ENCODE measurements around the gene KCNJ8. TPM values are rescaled to one million over a fixed set of nuclear protein-coding genes. Genes with fewer than 3 reads are reported as not detected.

The KCNJ8 gene
- total and polyA plus RNA-seq, 3 donors from 2014 or later: 2.0 to 3.3 (median 2.2) TPM

GRCh38 chr12:21756699-21757098 lies 17.8 kb downstream of the KCNJ8 start:
- no peak for DNase-seq
- Histone ChIP-seq H3K4me3 (no peak overlapping the region), H3K27ac (no peak overlapping the region), H3K4me1 (no peaks in the 10 kb centered on the region), H3K9me3 (no peaks in the 10 kb centered on the region), H3K36me3 (ENCODE audit: low read depth, missing control alignments) (no peaks in the 10 kb centered on the region), H3K27me3 (no peaks in the 10 kb centered on the region)
- intact Hi-C loops (cut with DNase I; ENCODE audit: low total_unique reads): no loop called here
- TF ChIP-seq POLR2A (IDR thresholded peaks at IDR 0.05) (no peak), CTCF (IDR thresholded peaks at IDR 0.05) (no peak)
- 96 to 99% methylated on average over 4 of the region's 4 CpGs for WGBS, 2 donors

GRCh38 chr12:21751517-21751916 lies 23.0 kb downstream of the KCNJ8 start:
- H3K4me3 ChIP-seq: no peak overlapping the region
- H3K27me3 ChIP-seq: no peaks in the 10 kb centered on the region
- intact Hi-C loops (cut with DNase I; ENCODE audit: low total_unique reads): no loop called here
- no peaks in the 10 kb centered on the region for H3K36me3 ChIP-seq (ENCODE audit: low read depth, missing control alignments)
- H3K9me3 ChIP-seq: no peaks in the 10 kb centered on the region
- WGBS, 2 donors: 16 to 22% methylated on average over 4 of the region's 4 CpGs
- peaks cover 5% of the 10 kb centered on the region for H3K4me1 ChIP-seq
- H3K27ac ChIP-seq: no peak overlapping the region
- no peak for TF ChIP-seq CTCF (IDR thresholded peaks at IDR 0.05)
- TF ChIP-seq POLR2A (IDR thresholded peaks at IDR 0.05): no peak
- no peak for DNase-seq

- H3K4me1 ChIP-seq: no peaks in the 10 kb centered on the region
- intact Hi-C loops (cut with DNase I; ENCODE audit: low total_unique reads): no loop called here
- no peaks in the 10 kb centered on the region for H3K36me3 ChIP-seq (ENCODE audit: low read depth, missing control alignments)
- H3K27me3 ChIP-seq: no peaks in the 10 kb centered on the region
- no peak for DNase-seq
- TF ChIP-seq POLR2A (IDR thresholded peaks at IDR 0.05) (no peak), CTCF (IDR thresholded peaks at IDR 0.05) (no peak)
- no peak overlapping the region for H3K27ac ChIP-seq
- WGBS, 2 donors: 91 to 95% methylated on average over 6 of the region's 6 CpGs
- no peaks in the 10 kb centered on the region for H3K9me3 ChIP-seq
- no peak overlapping the region for H3K4me3 ChIP-seq
Measured at GRCh38 chr12:21745258-21745657, 29.2 kb downstream of the KCNJ8 start.

- Histone ChIP-seq H3K4me1 (no peaks in the 10 kb centered on the region), H3K27ac (no peak overlapping the region), H3K4me3 (no peak overlapping the region), H3K27me3 (no peaks in the 10 kb centered on the region), H3K36me3 (ENCODE audit: low read depth, missing control alignments) (no peaks in the 10 kb centered on the region), H3K9me3 (no peaks in the 10 kb centered on the region)
- TF ChIP-seq POLR2A (IDR thresholded peaks at IDR 0.05) (no peak), CTCF (IDR thresholded peaks at IDR 0.05) (no peak)
- intact Hi-C loops (cut with DNase I; ENCODE audit: low total_unique reads): no loop called here
- DNase-seq: no peak
- WGBS, 2 donors: 75 to 79% methylated on average over 3 of the region's 3 CpGs
Measured at GRCh38 chr12:21731144-21731543, 43.4 kb downstream of the KCNJ8 start.

GRCh38 chr12:21725731-21726130 lies 48.8 kb downstream of the KCNJ8 start:
- no peaks in the 10 kb centered on the region for H3K4me1 ChIP-seq
- H3K27me3 ChIP-seq: no peaks in the 10 kb centered on the region
- WGBS, 2 donors: 79% methylated on average over 5 of the region's 5 CpGs
- intact Hi-C loops (cut with DNase I; ENCODE audit: low total_unique reads): no loop called here
- no peak for DNase-seq
- no peak overlapping the region for H3K27ac ChIP-seq
- H3K9me3 ChIP-seq: no peaks in the 10 kb centered on the region
- no peaks in the 10 kb centered on the region for H3K36me3 ChIP-seq (ENCODE audit: low read depth, missing control alignments)
- no peak overlapping the region for H3K4me3 ChIP-seq
- TF ChIP-seq POLR2A (IDR thresholded peaks at IDR 0.05) (no peak), CTCF (IDR thresholded peaks at IDR 0.05) (no peak)
